Measurements from ENCODE around the gene IFT88. TPM values are rescaled to one million over a fixed set of nuclear protein-coding genes. Genes with fewer than 3 reads are reported as not detected.

The IFT88 gene
- polyA plus RNA-seq, 3 donors: 2.9 to 4.5 (median 4.1) TPM

DNA sequence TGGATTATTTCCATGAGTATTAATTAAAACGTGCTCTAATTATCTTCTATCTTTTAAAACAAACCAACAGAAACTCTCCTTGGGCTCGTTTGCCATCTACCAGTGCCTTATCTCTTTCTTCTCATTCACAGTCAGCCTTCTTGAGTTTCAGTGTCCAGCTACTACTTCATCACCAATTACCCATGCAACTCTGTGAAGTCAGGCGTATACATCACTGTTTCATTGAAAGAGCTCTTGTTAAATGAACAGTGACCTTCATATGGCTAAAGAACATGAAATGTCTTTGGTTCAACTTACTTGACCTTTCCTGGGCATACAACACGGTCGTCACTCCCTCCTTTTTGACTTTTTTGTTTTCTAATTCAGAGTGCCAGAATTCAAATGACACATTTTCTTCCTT is 5.2 kb upstream of the IFT88 start:
- intact Hi-C loops (cut with micrococcal nuclease): no loop called here
- Histone ChIP-seq H4K20me1 (ENCODE audit: insufficient read depth, low read length) (no peaks in the 10 kb centered on the region), H2AFZ (ENCODE audit: insufficient read depth, low read depth, low read length, poor library complexity, severe bottlenecking) (no peak overlapping the region), H3K4me2 (replicated peaks; ENCODE audit: extremely low read depth, low read length, poor library complexity, severe bottlenecking) (no peak overlapping the region), H3K79me2 (ENCODE audit: insufficient read depth, low read length) (no peaks in the 10 kb centered on the region), H3K27ac (ENCODE audit: low read depth in 1 of 2, low read length in 2 of 2) (no peak overlapping the region), H3K9me3 (replicated peaks in 1 of 2; ENCODE audit: control insufficient read depth in 1 of 2, insufficient read depth in 1 of 2, low read length in 2 of 2) (peaks cover 8 to 11% of the 10 kb centered on the region in 2 donors), H3K4me3 (replicated peaks in 1 of 3; ENCODE audit: low read depth in 2 of 3, low read length in 3 of 3) (no peak overlapping the region), H3K4me1 (ENCODE audit: control insufficient read depth in 1 of 2, insufficient read depth in 2 of 2, low read length in 2 of 2) (peaks cover 4 to 5% of the 10 kb centered on the region in 2 donors), H3K27me3 (ENCODE audit: control insufficient read depth in 2 of 2, insufficient read depth in 2 of 2, low read length in 2 of 2) (no peaks in the 10 kb centered on the region), H3K9ac (ENCODE audit: insufficient read depth, low read length, poor library complexity, severe bottlenecking) (no peak overlapping the region), H3K36me3 (replicated peaks in 1 of 2; ENCODE audit: control insufficient read depth in 1 of 2, insufficient read depth in 2 of 2, low read length in 2 of 2) (no peaks in the 10 kb centered on the region)
- Mint-ChIP-seq H3K27me3 (ENCODE audit: low read depth in 3 of 3) (peaks cover 0 to 4% (median 2%) of the 10 kb centered on the region in 3 donors), H3K9me3 (peaks cover 5 to 18% (median 17%) of the 10 kb centered on the region in 7 donors), H3K27ac (peak overlapping the region in 1 of 7 donors; percentile 11), H3K36me3 (no peaks in the 10 kb centered on the region), H3K4me1 (peaks cover 4% of the 10 kb centered on the region), H3K4me3 (no peak overlapping the region)
- no peak for DNase-seq
- WGBS (ENCODE audit: insufficient coverage): 92% methylated on average over 5 of the region's 5 CpGs
- TF ChIP-seq, protein P1, sequence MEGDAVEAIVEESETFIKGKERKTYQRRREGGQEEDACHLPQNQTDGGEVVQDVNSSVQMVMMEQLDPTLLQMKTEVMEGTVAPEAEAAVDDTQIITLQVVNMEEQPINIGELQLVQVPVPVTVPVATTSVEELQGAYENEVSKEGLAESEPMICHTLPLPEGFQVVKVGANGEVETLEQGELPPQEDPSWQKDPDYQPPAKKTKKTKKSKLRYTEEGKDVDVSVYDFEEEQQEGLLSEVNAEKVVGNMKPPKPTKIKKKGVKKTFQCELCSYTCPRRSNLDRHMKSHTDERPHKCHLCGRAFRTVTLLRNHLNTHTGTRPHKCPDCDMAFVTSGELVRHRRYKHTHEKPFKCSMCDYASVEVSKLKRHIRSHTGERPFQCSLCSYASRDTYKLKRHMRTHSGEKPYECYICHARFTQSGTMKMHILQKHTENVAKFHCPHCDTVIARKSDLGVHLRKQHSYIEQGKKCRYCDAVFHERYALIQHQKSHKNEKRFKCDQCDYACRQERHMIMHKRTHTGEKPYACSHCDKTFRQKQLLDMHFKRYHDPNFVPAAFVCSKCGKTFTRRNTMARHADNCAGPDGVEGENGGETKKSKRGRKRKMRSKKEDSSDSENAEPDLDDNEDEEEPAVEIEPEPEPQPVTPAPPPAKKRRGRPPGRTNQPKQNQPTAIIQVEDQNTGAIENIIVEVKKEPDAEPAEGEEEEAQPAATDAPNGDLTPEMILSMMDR (IDR thresholded peaks at IDR 0.05): no peak

GRCh38 chr13:20565115-20565736 is 1.7 kb upstream of the IFT88 start:
- Mint-ChIP-seq H3K4me3 (no peak overlapping the region), H3K27ac (peak overlapping the region in 1 of 7 donors; percentile 14), H3K4me1 (peaks cover 17% of the 10 kb centered on the region), H3K27me3 (ENCODE audit: low read depth in 3 of 3) (peaks cover 0 to 2% (median 2%) of the 10 kb centered on the region in 3 donors), H3K36me3 (no peaks in the 10 kb centered on the region), H3K9me3 (peaks cover 5 to 18% (median 17%) of the 10 kb centered on the region in 7 donors)
- TF ChIP-seq, protein P1 (IDR thresholded peaks at IDR 0.05): no peak
- no peaks in the 10 kb centered on the region for H3K27me3 ChIP-seq (ENCODE audit: control insufficient read depth in 2 of 2, insufficient read depth in 2 of 2, low read length in 2 of 2)
- H3K9me3 ChIP-seq (replicated peaks in 1 of 2; ENCODE audit: control insufficient read depth in 1 of 2, insufficient read depth in 1 of 2, low read length in 2 of 2): peaks cover 8 to 11% of the 10 kb centered on the region in 2 donors
- H3K4me3 ChIP-seq (replicated peaks in 1 of 3; ENCODE audit: low read depth in 2 of 3, low read length in 3 of 3): no peak overlapping the region
- peaks cover 16 to 20% of the 10 kb centered on the region in 2 donors for H3K4me1 ChIP-seq (ENCODE audit: control insufficient read depth in 1 of 2, insufficient read depth in 2 of 2, low read length in 2 of 2)
- no peaks in the 10 kb centered on the region for H4K20me1 ChIP-seq (ENCODE audit: insufficient read depth, low read length)
- no peak overlapping the region for H3K9ac ChIP-seq (ENCODE audit: insufficient read depth, low read length, poor library complexity, severe bottlenecking)
- H3K79me2 ChIP-seq (ENCODE audit: insufficient read depth, low read length): no peaks in the 10 kb centered on the region
- no peak for DNase-seq
- no peak overlapping the region for H3K4me2 ChIP-seq (replicated peaks; ENCODE audit: extremely low read depth, low read length, poor library complexity, severe bottlenecking)
- no peak overlapping the region for H3K27ac ChIP-seq (ENCODE audit: low read depth in 1 of 2, low read length in 2 of 2)
- no peak overlapping the region for H2AFZ ChIP-seq (ENCODE audit: insufficient read depth, low read depth, low read length, poor library complexity, severe bottlenecking)
- intact Hi-C loops (cut with micrococcal nuclease): loop anchor here in 1 of 2 donors (5.0 kb wide), 1 partner anchor 38 kb away; the partner anchor contains the start of gene CRYL1
- 93% methylated on average over 9 of the region's 11 CpGs for WGBS (ENCODE audit: insufficient coverage)
- H3K36me3 ChIP-seq (replicated peaks in 1 of 2; ENCODE audit: control insufficient read depth in 1 of 2, insufficient read depth in 2 of 2, low read length in 2 of 2): no peaks in the 10 kb centered on the region
